ENCODE measurements around the gene OMA1.

DNA sequence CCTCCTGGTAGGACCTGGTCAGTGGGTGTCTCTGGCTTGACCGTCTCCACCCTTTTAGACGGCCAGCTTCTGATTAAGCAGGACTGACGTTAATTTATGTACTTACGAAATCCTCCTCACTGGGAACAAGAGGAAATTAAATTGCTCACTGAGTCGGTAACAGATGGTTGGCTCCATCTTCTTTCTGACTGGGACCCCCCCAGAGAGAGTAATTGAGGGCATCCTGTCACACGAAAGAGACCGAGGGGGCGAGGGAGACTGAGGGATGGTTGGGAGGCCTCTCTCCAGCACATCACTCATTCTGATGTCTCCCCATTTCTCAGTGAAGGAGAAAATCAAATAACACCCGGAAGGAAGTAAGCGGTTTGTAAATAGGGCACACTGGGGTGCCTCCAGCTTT, 104.8 kb downstream of the OMA1 start:
- TF ChIP-seq, protein P1, sequence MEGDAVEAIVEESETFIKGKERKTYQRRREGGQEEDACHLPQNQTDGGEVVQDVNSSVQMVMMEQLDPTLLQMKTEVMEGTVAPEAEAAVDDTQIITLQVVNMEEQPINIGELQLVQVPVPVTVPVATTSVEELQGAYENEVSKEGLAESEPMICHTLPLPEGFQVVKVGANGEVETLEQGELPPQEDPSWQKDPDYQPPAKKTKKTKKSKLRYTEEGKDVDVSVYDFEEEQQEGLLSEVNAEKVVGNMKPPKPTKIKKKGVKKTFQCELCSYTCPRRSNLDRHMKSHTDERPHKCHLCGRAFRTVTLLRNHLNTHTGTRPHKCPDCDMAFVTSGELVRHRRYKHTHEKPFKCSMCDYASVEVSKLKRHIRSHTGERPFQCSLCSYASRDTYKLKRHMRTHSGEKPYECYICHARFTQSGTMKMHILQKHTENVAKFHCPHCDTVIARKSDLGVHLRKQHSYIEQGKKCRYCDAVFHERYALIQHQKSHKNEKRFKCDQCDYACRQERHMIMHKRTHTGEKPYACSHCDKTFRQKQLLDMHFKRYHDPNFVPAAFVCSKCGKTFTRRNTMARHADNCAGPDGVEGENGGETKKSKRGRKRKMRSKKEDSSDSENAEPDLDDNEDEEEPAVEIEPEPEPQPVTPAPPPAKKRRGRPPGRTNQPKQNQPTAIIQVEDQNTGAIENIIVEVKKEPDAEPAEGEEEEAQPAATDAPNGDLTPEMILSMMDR (conservative IDR thresholded peaks at IDR 0.05 in 1 of 2, IDR thresholded peaks at IDR 0.05 in 1 of 2; ENCODE audit: extremely low read depth in 1 of 2, insufficient read depth in 1 of 2, low read depth in 1 of 2, low read length in 2 of 2) = no peak
- TF ChIP-seq EZH2 (IDR thresholded peaks at IDR 0.05; ENCODE audit: borderline replicate concordance, low read length) = no peak

Measured in mammary epithelial cell (primary cell).